Left ventricle myocardium inferior (tissue), 1 donor: ENCODE results near the gene PXMP2. TPM values are rescaled to one million over a fixed set of nuclear protein-coding genes. Genes with fewer than 3 reads are reported as not detected.

ENCODE experiments used
- DNase-seq: peaks from one replicate; pipeline ENCODE4 v3.0.0-alpha.2; 2020
- H3K27ac ChIP-seq: fragments of 200-600 bp; replicated peaks from 2 replicates; pipeline ENCODE4 v1.8.0; 2021
- H3K27me3 ChIP-seq: fragments of 200-600 bp; 2 replicates; pipeline ENCODE4 v1.8.0; 2021; ENCODE audit warnings: low read depth
- H3K36me3 ChIP-seq: fragments of 200-600 bp; 2 replicates; pipeline ENCODE4 v1.8.0; 2021
- H3K4me1 ChIP-seq: fragments of 200-600 bp; 2 replicates; pipeline ENCODE4 v1.8.0; 2021
- H3K4me3 ChIP-seq: fragments of 200-600 bp; 2 replicates; pipeline ENCODE4 v1.8.0; 2021; ENCODE audit warnings: mild to moderate bottlenecking, moderate library complexity
- H3K9me3 ChIP-seq: fragments of 200-600 bp; replicated peaks from 2 replicates; pipeline ENCODE4 v1.8.0; 2021
- CTCF ChIP-seq: fragments of 200-600 bp; IDR thresholded peaks from 2 replicates; pipeline ENCODE4 v1.8.0; 2021; ENCODE audit warnings: antibody characterized with exemption, mild to moderate bottlenecking, borderline replicate concordance
- intact Hi-C: fragments of 100-400 bp; cut with micrococcal nuclease; formaldehyde crosslinking; loops from one replicate; pipeline ENCODE4 v1.11.0; 2022
- total RNA-seq: library from RNA; stranded (reverse); fragmentation: NEBNext Ultra II Directional; extraction: Animal tissue kit (Norgen Biotek cat#: 25700); gene quantifications from one replicate; pipeline ENCODE4 v1.2.1, GENCODE V29; 2021
- donor health status: DM: no; HTN: yes; CAD: no; lungs with severe emphysema.

The PXMP2 gene
- total RNA-seq, 1 donor from 2014 or later: 42.3 TPM

- no peaks in the 10 kb centered on the region for H3K27me3 ChIP-seq
- H3K4me3 ChIP-seq: no peak overlapping the region
- no peaks in the 10 kb centered on the region for H3K9me3 ChIP-seq
- no peak for TF ChIP-seq CTCF
- H3K4me1 ChIP-seq: peaks cover 11% of the 10 kb centered on the region
- peaks cover 75% of the 10 kb centered on the region for H3K36me3 ChIP-seq
- H3K27ac ChIP-seq: no peak overlapping the region
- intact Hi-C loops: no loop called here
- no peak for DNase-seq
Observed at GRCh38 chr12:132718644-132719043, 31.3 kb downstream of the PXMP2 start.

- no peak for DNase-seq
- Histone ChIP-seq H3K4me3 (no peak overlapping the region), H3K27ac (no peak overlapping the region), H3K27me3 (no peaks in the 10 kb centered on the region), H3K4me1 (peaks cover 12% of the 10 kb centered on the region), H3K36me3 (peaks cover 82% of the 10 kb centered on the region), H3K9me3 (no peaks in the 10 kb centered on the region)
- intact Hi-C loops: no loop called here
- TF ChIP-seq CTCF: no peak
Observed at GRCh38 chr12:132719141-132719953, 32.0 kb downstream of the PXMP2 start.

DNA sequence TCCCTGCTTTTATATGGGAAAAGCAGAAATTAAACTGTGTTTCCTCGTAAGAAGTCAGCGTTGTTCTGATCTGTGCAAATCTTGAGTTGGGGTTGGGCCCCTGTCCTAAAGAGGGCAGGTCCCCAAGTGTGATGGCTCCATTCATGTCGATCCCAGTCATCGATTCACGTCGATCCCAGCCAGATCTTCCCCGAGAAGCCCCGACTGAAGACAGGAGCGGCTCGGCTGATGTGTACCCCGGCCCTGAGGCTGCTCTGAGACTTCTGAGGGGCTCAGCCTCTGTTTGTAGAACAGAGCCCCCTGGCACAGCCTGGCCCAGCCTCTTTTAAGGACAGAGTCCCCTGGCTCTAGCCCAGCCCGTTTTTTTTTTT is 32.6 kb downstream of the PXMP2 start:
- H3K9me3 ChIP-seq: no peaks in the 10 kb centered on the region
- DNase-seq: no peak
- H3K36me3 ChIP-seq: peaks cover 84% of the 10 kb centered on the region
- no peak overlapping the region for H3K4me3 ChIP-seq
- peaks cover 12% of the 10 kb centered on the region for H3K4me1 ChIP-seq
- H3K27me3 ChIP-seq: no peaks in the 10 kb centered on the region
- intact Hi-C loops: no loop called here
- no peak overlapping the region for H3K27ac ChIP-seq
- no peak for TF ChIP-seq CTCF

GRCh38 chr12:132720606-132721345 is 33.4 kb downstream of the PXMP2 start:
- H3K9me3 ChIP-seq: no peaks in the 10 kb centered on the region
- H3K4me1 ChIP-seq: peaks cover 12% of the 10 kb centered on the region
- peaks cover 84% of the 10 kb centered on the region for H3K36me3 ChIP-seq
- H3K27ac ChIP-seq: no peak overlapping the region
- no peak overlapping the region for H3K4me3 ChIP-seq
- H3K27me3 ChIP-seq: no peaks in the 10 kb centered on the region
- no peak for TF ChIP-seq CTCF
- DNase-seq: no peak
- intact Hi-C loops: no loop called here

DNA sequence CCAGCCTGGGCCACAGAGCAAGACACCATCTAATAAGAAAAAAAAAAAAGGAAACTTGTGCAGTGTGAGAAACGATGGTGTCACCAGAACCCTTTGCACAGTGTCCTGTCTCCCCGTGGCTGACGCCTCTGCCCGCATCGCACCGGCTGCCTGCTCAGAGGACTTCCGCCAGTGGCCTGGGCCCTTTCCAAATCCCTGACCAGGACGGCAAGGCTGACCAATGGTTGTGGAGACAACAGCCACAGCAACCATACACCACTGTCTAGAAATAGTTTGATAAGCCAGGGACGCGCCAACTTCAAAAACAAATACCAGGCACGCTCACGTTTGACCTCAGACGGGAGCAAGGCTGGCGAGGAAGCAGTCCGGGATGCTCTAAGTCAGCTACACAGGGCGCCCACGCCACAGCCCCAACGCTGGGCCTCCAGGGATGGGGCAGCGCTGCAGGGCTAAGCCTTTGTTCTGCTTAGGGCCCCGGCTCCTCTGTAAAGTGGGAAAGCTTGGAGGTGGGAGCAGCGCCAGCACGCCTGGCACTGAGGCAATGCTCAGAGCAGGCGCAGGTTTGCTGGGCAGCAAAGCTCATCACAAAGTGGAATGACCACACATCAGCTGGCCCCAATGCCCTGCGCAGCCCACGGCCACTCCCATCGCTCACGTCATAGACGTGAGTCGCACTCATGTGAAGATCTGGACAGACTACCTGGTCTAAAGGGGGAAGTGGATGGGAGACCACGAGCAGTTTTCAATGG is 35.8 kb downstream of the PXMP2 start:
- Histone ChIP-seq H3K27ac (peak overlapping the region; percentile 1), H3K36me3 (peaks cover 85% of the 10 kb centered on the region), H3K9me3 (no peaks in the 10 kb centered on the region), H3K4me1 (peaks cover 12% of the 10 kb centered on the region), H3K27me3 (no peaks in the 10 kb centered on the region), H3K4me3 (no peak overlapping the region)
- TF ChIP-seq CTCF: no peak
- intact Hi-C loops: no loop called here
- DNase-seq: peak; percentile 62
